ENCODE data around the gene GABARAPL1.

Gene GABARAPL1
- total RNA-seq: 99.9 to 236 (median 150) reads per million in 3 donors

- no peaks in the 10 kb centered on the region for H3K36me3 ChIP-seq (ENCODE audit: control insufficient read depth, insufficient read depth, low read length)
- peak within 1 kb of the TSS; percentile 81 for H3K4me3 ChIP-seq (ENCODE audit: insufficient read depth, low read depth, low read length, poor library complexity, severe bottlenecking)
- peak within 1 kb of the TSS; percentile 88 for H3K27ac ChIP-seq (ENCODE audit: insufficient read depth, low read length, poor library complexity, severe bottlenecking)
- no peaks in the 10 kb centered on the region for H3K9me3 ChIP-seq (ENCODE audit: control insufficient read depth, low read length)
- H3K4me1 ChIP-seq (ENCODE audit: control insufficient read depth, insufficient read depth, low read length, poor library complexity, severe bottlenecking): peaks cover 17% of the 10 kb centered on the region
- H3K27me3 ChIP-seq (replicated peaks; ENCODE audit: control insufficient read depth, insufficient read depth, low read length, poor library complexity, severe bottlenecking): no peaks in the 10 kb centered on the region
- peak; percentile 71 to 80 (median 73) for DNase-seq
Observed at GRCh38 chr12:10212739-10213131, at the start of gene GABARAPL1. GABARAPL1 (plus strand) TSS chr12:10212877; CDS start chr12:10213130, 253 bp downstream.

- no peaks in the 10 kb centered on the region for H3K4me1 ChIP-seq (ENCODE audit: control insufficient read depth, insufficient read depth, low read length, poor library complexity, severe bottlenecking)
- no peaks in the 10 kb centered on the region for H3K9me3 ChIP-seq (ENCODE audit: control insufficient read depth, low read length)
- no peak for DNase-seq
- no peak overlapping the region for H3K4me3 ChIP-seq (ENCODE audit: insufficient read depth, low read depth, low read length, poor library complexity, severe bottlenecking)
- H3K27ac ChIP-seq (ENCODE audit: insufficient read depth, low read length, poor library complexity, severe bottlenecking): no peak overlapping the region
- H3K27me3 ChIP-seq (replicated peaks; ENCODE audit: control insufficient read depth, insufficient read depth, low read length, poor library complexity, severe bottlenecking): no peaks in the 10 kb centered on the region
- H3K36me3 ChIP-seq (ENCODE audit: control insufficient read depth, insufficient read depth, low read length): no peaks in the 10 kb centered on the region
Observed at GRCh38 chr12:10163084-10163483, 49.6 kb upstream of the GABARAPL1 start.

DNA sequence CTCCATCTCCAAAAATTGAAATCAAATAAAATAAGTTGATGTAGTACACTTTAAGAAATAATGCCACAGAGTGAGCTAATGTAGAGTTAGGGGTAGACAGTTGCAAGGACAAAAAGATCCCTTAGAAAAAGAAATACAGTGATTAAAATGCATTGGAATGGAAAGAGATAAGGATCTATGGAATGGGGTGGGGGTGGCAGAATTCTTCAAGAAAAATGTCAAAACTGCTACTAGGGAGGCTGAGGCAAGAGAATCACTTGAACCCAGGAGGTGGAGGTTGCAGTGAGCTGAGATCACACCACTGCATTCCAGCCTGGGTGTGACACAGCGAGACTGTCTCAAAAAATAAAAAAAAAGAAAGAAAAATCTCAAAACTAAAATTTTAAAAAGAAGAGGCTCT, 47.3 kb upstream of the GABARAPL1 start:
- Histone ChIP-seq H3K4me3 (ENCODE audit: insufficient read depth, low read depth, low read length, poor library complexity, severe bottlenecking) (no peak overlapping the region), H3K4me1 (ENCODE audit: control insufficient read depth, insufficient read depth, low read length, poor library complexity, severe bottlenecking) (no peaks in the 10 kb centered on the region), H3K27me3 (replicated peaks; ENCODE audit: control insufficient read depth, insufficient read depth, low read length, poor library complexity, severe bottlenecking) (no peaks in the 10 kb centered on the region), H3K36me3 (ENCODE audit: control insufficient read depth, insufficient read depth, low read length) (no peaks in the 10 kb centered on the region), H3K9me3 (ENCODE audit: control insufficient read depth, low read length) (no peaks in the 10 kb centered on the region), H3K27ac (ENCODE audit: insufficient read depth, low read length, poor library complexity, severe bottlenecking) (no peak overlapping the region)
- DNase-seq: no peak

DNA sequence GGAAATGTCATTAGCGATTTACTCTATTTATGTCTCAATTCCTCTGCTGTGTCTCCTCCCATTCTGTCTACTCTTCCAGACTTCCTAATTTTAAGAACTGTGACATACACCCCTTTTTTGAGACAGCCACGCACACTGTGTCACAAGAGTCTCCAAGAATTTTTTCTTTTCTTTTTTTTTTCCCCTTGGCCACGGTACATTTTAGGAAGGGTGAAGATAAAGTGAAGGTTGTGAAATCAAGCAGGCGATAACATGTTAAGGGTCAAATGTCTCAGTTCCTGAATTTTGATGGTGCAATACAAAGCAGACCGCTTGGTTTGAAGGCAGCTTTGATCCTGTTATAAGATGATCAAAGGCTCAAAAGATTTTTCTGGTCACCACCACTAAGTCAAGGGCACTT, 45.1 kb upstream of the GABARAPL1 start:
- no peaks in the 10 kb centered on the region for H3K36me3 ChIP-seq (ENCODE audit: control insufficient read depth, insufficient read depth, low read length)
- H3K4me3 ChIP-seq (ENCODE audit: insufficient read depth, low read depth, low read length, poor library complexity, severe bottlenecking): no peak overlapping the region

GRCh38 chr12:10169104-10169503, 43.6 kb upstream of the GABARAPL1 start:
- Histone ChIP-seq H3K4me1 (ENCODE audit: control insufficient read depth, insufficient read depth, low read length, poor library complexity, severe bottlenecking) (no peaks in the 10 kb centered on the region), H3K27me3 (replicated peaks; ENCODE audit: control insufficient read depth, insufficient read depth, low read length, poor library complexity, severe bottlenecking) (no peaks in the 10 kb centered on the region), H3K36me3 (ENCODE audit: control insufficient read depth, insufficient read depth, low read length) (no peaks in the 10 kb centered on the region), H3K4me3 (ENCODE audit: insufficient read depth, low read depth, low read length, poor library complexity, severe bottlenecking) (no peak overlapping the region), H3K27ac (ENCODE audit: insufficient read depth, low read length, poor library complexity, severe bottlenecking) (no peak overlapping the region), H3K9me3 (ENCODE audit: control insufficient read depth, low read length) (no peaks in the 10 kb centered on the region)
- no peak for DNase-seq

More for the DNA sequence above, 45.1 kb upstream of the GABARAPL1 start:
- Histone ChIP-seq H3K27ac (ENCODE audit: insufficient read depth, low read length, poor library complexity, severe bottlenecking) (no peak overlapping the region), H3K4me1 (ENCODE audit: control insufficient read depth, insufficient read depth, low read length, poor library complexity, severe bottlenecking) (no peaks in the 10 kb centered on the region), H3K9me3 (ENCODE audit: control insufficient read depth, low read length) (no peaks in the 10 kb centered on the region), H3K27me3 (replicated peaks; ENCODE audit: control insufficient read depth, insufficient read depth, low read length, poor library complexity, severe bottlenecking) (no peaks in the 10 kb centered on the region)
- no peak for DNase-seq

GRCh38 chr12:10170216-10170615, 42.5 kb upstream of the GABARAPL1 start:
- Histone ChIP-seq H3K4me3 (ENCODE audit: insufficient read depth, low read depth, low read length, poor library complexity, severe bottlenecking) (no peak overlapping the region), H3K27ac (ENCODE audit: insufficient read depth, low read length, poor library complexity, severe bottlenecking) (no peak overlapping the region), H3K36me3 (ENCODE audit: control insufficient read depth, insufficient read depth, low read length) (no peaks in the 10 kb centered on the region), H3K4me1 (ENCODE audit: control insufficient read depth, insufficient read depth, low read length, poor library complexity, severe bottlenecking) (no peaks in the 10 kb centered on the region), H3K27me3 (replicated peaks; ENCODE audit: control insufficient read depth, insufficient read depth, low read length, poor library complexity, severe bottlenecking) (no peaks in the 10 kb centered on the region), H3K9me3 (ENCODE audit: control insufficient read depth, low read length) (no peaks in the 10 kb centered on the region)
- DNase-seq: no peak

DNA sequence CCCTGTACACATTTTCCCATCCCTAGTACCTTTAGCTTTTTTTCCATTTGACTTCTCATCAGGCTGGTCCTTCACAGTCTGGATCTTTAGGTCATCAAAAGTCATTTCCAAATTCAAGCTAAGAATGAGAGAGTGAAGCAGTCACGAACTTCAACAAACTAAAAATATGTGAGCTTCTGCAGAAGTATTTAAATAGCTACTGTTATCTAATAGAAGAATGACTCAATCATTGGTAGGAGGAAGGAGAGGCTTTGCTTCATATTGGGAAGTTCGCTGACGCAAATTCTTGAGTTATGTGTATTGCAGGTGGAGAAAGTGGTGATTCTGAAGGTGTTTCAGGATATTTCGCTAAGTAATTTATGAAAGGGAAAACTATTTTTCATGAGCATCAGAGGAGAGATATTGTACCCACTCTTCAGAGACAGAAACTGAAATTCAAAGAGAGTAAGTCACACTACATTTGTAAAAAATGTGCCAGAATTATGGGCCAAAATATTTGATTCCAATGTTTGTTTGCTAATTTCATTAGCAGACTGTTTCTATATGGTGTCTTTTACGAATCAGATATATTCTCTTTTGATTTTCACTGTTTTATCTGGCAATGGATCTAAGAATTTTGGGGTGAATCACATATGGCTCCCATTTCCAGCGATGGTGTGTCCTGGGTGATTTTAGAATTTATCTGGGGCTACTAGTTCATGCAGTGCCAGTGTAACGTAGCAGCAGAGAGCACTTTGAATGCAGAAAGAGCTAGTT, 40.5 kb upstream of the GABARAPL1 start, which contains the start of gene OLR1:
Gene OLR1 (minus strand): TSS at position 160 of the 756 bp plus-strand sequence. CDS start 55 bp downstream, at position 105.
- H3K4me1 ChIP-seq (ENCODE audit: control insufficient read depth, insufficient read depth, low read length, poor library complexity, severe bottlenecking): no peaks in the 10 kb centered on the region

GRCh38 chr12:10174986-10175614, 37.6 kb upstream of the GABARAPL1 start:
- DNase-seq: no peak
- no peaks in the 10 kb centered on the region for H3K27me3 ChIP-seq (replicated peaks; ENCODE audit: control insufficient read depth, insufficient read depth, low read length, poor library complexity, severe bottlenecking)
- H3K4me3 ChIP-seq (ENCODE audit: insufficient read depth, low read depth, low read length, poor library complexity, severe bottlenecking): no peak overlapping the region
- H3K36me3 ChIP-seq (ENCODE audit: control insufficient read depth, insufficient read depth, low read length): no peaks in the 10 kb centered on the region
- no peaks in the 10 kb centered on the region for H3K4me1 ChIP-seq (ENCODE audit: control insufficient read depth, insufficient read depth, low read length, poor library complexity, severe bottlenecking)
- no peaks in the 10 kb centered on the region for H3K9me3 ChIP-seq (ENCODE audit: control insufficient read depth, low read length)
- H3K27ac ChIP-seq (ENCODE audit: insufficient read depth, low read length, poor library complexity, severe bottlenecking): no peak overlapping the region

More for the DNA sequence above, 40.5 kb upstream of the GABARAPL1 start, which contains the start of gene OLR1:
- DNase-seq: no peak
- Histone ChIP-seq H3K9me3 (ENCODE audit: control insufficient read depth, low read length) (no peaks in the 10 kb centered on the region), H3K4me3 (ENCODE audit: insufficient read depth, low read depth, low read length, poor library complexity, severe bottlenecking) (no peak within 1 kb of the TSS), H3K27ac (ENCODE audit: insufficient read depth, low read length, poor library complexity, severe bottlenecking) (no peak within 1 kb of the TSS), H3K36me3 (ENCODE audit: control insufficient read depth, insufficient read depth, low read length) (no peaks in the 10 kb centered on the region), H3K27me3 (replicated peaks; ENCODE audit: control insufficient read depth, insufficient read depth, low read length, poor library complexity, severe bottlenecking) (no peaks in the 10 kb centered on the region)

DNA sequence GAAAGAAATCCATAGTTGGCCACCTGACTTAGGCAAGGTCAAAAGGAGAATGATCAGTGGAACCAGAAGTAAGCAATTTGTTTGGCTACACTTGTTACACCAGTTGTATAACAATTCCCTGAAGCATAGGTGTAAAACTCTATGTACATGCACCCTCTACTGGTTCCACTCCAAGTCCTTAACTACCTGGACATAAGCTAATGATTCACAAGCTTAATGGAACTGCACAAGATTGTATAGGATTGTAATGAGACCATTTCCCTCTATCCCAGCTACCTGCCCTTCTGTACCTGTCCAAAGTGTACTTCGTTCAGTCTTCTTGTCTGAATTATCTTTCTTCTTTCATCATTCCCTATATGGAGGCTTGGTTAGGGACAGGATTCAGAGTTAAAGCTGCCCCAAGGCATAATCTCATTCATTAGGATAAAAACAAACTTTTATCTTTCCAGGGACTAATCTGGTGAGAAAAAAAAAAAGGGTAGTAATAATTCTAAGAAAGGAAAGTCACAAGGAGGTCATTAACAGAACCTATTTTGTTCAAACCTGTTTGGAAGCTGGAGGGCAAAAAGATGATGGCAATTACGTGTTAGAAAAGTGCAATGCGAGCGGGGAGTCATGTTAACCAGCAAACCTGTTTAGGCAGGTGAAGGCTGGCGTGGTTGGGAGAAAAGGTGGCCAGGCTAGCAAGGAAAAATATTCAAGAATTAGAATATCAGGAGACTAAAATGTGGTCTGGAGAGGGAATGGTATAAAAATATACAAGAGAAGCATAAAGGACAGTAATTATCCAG, 36.6 kb upstream of the GABARAPL1 start:
- no peaks in the 10 kb centered on the region for H3K9me3 ChIP-seq (ENCODE audit: control insufficient read depth, low read length)
- no peak overlapping the region for H3K4me3 ChIP-seq (ENCODE audit: insufficient read depth, low read depth, low read length, poor library complexity, severe bottlenecking)
- no peaks in the 10 kb centered on the region for H3K36me3 ChIP-seq (ENCODE audit: control insufficient read depth, insufficient read depth, low read length)
- no peak overlapping the region for H3K27ac ChIP-seq (ENCODE audit: insufficient read depth, low read length, poor library complexity, severe bottlenecking)
- no peaks in the 10 kb centered on the region for H3K4me1 ChIP-seq (ENCODE audit: control insufficient read depth, insufficient read depth, low read length, poor library complexity, severe bottlenecking)
- no peak for DNase-seq
- H3K27me3 ChIP-seq (replicated peaks; ENCODE audit: control insufficient read depth, insufficient read depth, low read length, poor library complexity, severe bottlenecking): no peaks in the 10 kb centered on the region
